NCI-H345 (cell line): ENCODE data around the gene PAGE2.
A peak's percentile ranks its signal among the peaks of the same experiment; 100 is the strongest.
"Not testable (repeated sequence)": the region's sequence is repeated elsewhere in the genome, so short reads cannot be mapped to it uniquely, and the experiment has no call there.

Experiments used
- DNase-seq: peaks from one replicate; lab custom pipeline; 2025; lab: John Stamatoyannopoulos, UW

The PAGE2 gene

GRCh38 chrX:55123900-55124299, 35.1 kb downstream of the PAGE2 start:
- DNase-seq, result no peak

- DNase-seq, result no peak
Measured at GRCh38 chrX:55127692-55128091, 38.9 kb downstream of the PAGE2 start.

GRCh38 chrX:55129361-55129760, 40.5 kb downstream of the PAGE2 start:
- no peak for DNase-seq

GRCh38 chrX:55130481-55130880, 41.7 kb downstream of the PAGE2 start:
- no peak for DNase-seq

- DNase-seq, result no peak
Measured at GRCh38 chrX:55132416-55132815, 43.6 kb downstream of the PAGE2 start.

- DNase-seq, result peak; percentile 11
Measured at GRCh38 chrX:55135171-55135570, 46.4 kb downstream of the PAGE2 start.

- not testable (repeated sequence) for DNase-seq
Measured at GRCh38 chrX:55140800-55141199, 52.0 kb downstream of the PAGE2 start.
